Esophagus muscularis mucosa (tissue), 4 donors: ENCODE results near the gene HAUS5. TPM values are rescaled to one million over a fixed set of nuclear protein-coding genes. Genes with fewer than 3 reads are reported as not detected.

Experiments used
- DNase-seq: peaks from one replicate; pipeline ENCODE4 v3.0.0-alpha.2; 2017; ENCODE audit errors: extremely low spot score
- H3K27ac ChIP-seq, 4 donors: fragments of 200-600 bp; sonication (generic); replicated peaks in 1 of 4; 1 replicate in 3 of 4; 2 replicates in 1 of 4; pipeline ENCODE4 v1.5.1; 2016 to 2019; ENCODE audit warnings: mild to moderate bottlenecking in 1 of 4
- H3K27me3 ChIP-seq, 4 donors: fragments of 200-600 bp; sonication (generic); one replicate each; pipeline versions ENCODE4 v1.5.1 to v1.6.0; 2016 to 2019
- H3K36me3 ChIP-seq, 4 donors: fragments of 200-600 bp; sonication (generic); one replicate each; pipeline ENCODE4 v1.5.1; 2016 to 2019
- H3K4me1 ChIP-seq, 4 donors: fragments of 200-600 bp; sonication (generic); one replicate each; pipeline ENCODE4 v1.5.1; 2016 to 2019
- H3K4me3 ChIP-seq, 4 donors: fragments of 200-600 bp; sonication (generic); 1 replicate in 2 of 4; 2 replicates in 2 of 4; pipeline ENCODE4 v1.5.1; 2016 to 2019; ENCODE audit warnings: mild to moderate bottlenecking in 4 of 4, moderate library complexity in 1 of 4
- H3K9me3 ChIP-seq, 4 donors: fragments of 200-600 bp; sonication (generic); 1 replicate in 3 of 4; 2 replicates in 1 of 4; pipeline ENCODE4 v1.5.1; 2016 to 2019
- CTCF ChIP-seq, 3 experiments: fragments of 200-600 bp in 2 of 3; fragments of 450-650 bp in 1 of 3; sonication (generic) in 2 of 3; IDR thresholded peaks; one replicate each; pipeline ENCODE4 v1.5.1; 2017 to 2019; ENCODE audit warnings: antibody characterized with exemption in 3 of 3, mild to moderate bottlenecking in 2 of 3, moderate library complexity in 1 of 3
- EP300 ChIP-seq: sonication (generic); formaldehyde crosslinking; IDR thresholded peaks from one replicate; pipeline ENCODE4 v1.6.1; 2017; ENCODE audit warnings: antibody characterized with exemption
- POLR2A ChIP-seq: fragments of 450-650 bp; IDR thresholded peaks from one replicate; pipeline ENCODE4 v1.6.1; 2017; ENCODE audit warnings: antibody characterized with exemption, moderate library complexity, mild to moderate bottlenecking, low read depth
- POLR2AphosphoS5 ChIP-seq, 2 donors: sonication (generic); formaldehyde crosslinking; IDR thresholded peaks; one replicate each; pipeline ENCODE4 v1.6.1; 2017; ENCODE audit warnings: antibody characterized with exemption in 2 of 2
- WGBS: methylation state at CpG from one replicate; pipeline ENCODE4 v1.1.5; 2018; 5-methylcytosine and 5-hydroxymethylcytosine counted together
- intact Hi-C: fragments of 100-400 bp; cut with DNase I; formaldehyde crosslinking; loops from one replicate; pipeline ENCODE4 v1.15.1; 2023
- total RNA-seq, 4 donors: library from RNA; depleted of rRNA; stranded (reverse); fragments of >200 nt; gene quantifications; one replicate each; pipeline versions ENCODE4 v1.1.0 to v1.2.1, GENCODE V29; 2016

Gene HAUS5
- total RNA-seq, 4 donors from 2014 or later, result 3.7 to 4.7 (median 4.3) TPM

- H3K27ac ChIP-seq, result no peak overlapping the region
- intact Hi-C loops, result no loop called here
- H3K36me3 ChIP-seq, result peaks cover 73 to 83% (median 83%) of the 10 kb centered on the region in 4 donors
- no peak overlapping the region for H3K4me3 ChIP-seq
- H3K4me1 ChIP-seq, result peaks cover 12 to 23% (median 19%) of the 10 kb centered on the region in 4 donors
- 90% methylated on average over 24 of the region's 29 CpGs for WGBS
- no peaks in the 10 kb centered on the region for H3K9me3 ChIP-seq
- H3K27me3 ChIP-seq, result no peaks in the 10 kb centered on the region
- DNase-seq, result no peak
- TF ChIP-seq POLR2A (no peak), POLR2AphosphoS5 (IDR thresholded peaks at IDR 0.05) (no peak), EP300 (no peak), CTCF (IDR thresholded peaks at IDR 0.05) (no peak)
Measured at GRCh38 chr19:35633727-35634440, 21.3 kb downstream of the HAUS5 start.

GRCh38 chr19:35636651-35637050, 24.1 kb downstream of the HAUS5 start:
- no peak overlapping the region for H3K27ac ChIP-seq
- peaks cover 0 to 3% (median 3%) of the 10 kb centered on the region in 4 donors for H3K4me1 ChIP-seq
- H3K4me3 ChIP-seq, result no peak overlapping the region
- WGBS, result 89% methylated on average over 3 of the region's 3 CpGs
- no peak for DNase-seq
- TF ChIP-seq CTCF (IDR thresholded peaks at IDR 0.05), result no peak
- no peak for TF ChIP-seq POLR2AphosphoS5 (IDR thresholded peaks at IDR 0.05)
- TF ChIP-seq POLR2A, result no peak
- TF ChIP-seq EP300, result no peak
- intact Hi-C loops, result no loop called here
- no peaks in the 10 kb centered on the region for H3K9me3 ChIP-seq
- H3K36me3 ChIP-seq, result peaks cover 55 to 68% (median 66%) of the 10 kb centered on the region in 4 donors
- no peaks in the 10 kb centered on the region for H3K27me3 ChIP-seq

- H3K4me3 ChIP-seq, result no peak overlapping the region
- H3K27me3 ChIP-seq, result no peaks in the 10 kb centered on the region
- WGBS, result 92% methylated on average over 25 of the region's 25 CpGs
- peaks cover 51 to 63% (median 61%) of the 10 kb centered on the region in 4 donors for H3K36me3 ChIP-seq
- no peaks in the 10 kb centered on the region for H3K9me3 ChIP-seq
- H3K4me1 ChIP-seq, result peaks cover 0 to 8% (median 8%) of the 10 kb centered on the region in 4 donors
- no peak overlapping the region for H3K27ac ChIP-seq
- no peak for TF ChIP-seq POLR2AphosphoS5 (IDR thresholded peaks at IDR 0.05)
- no peak for TF ChIP-seq POLR2A
- TF ChIP-seq EP300, result no peak
- TF ChIP-seq CTCF (IDR thresholded peaks at IDR 0.05), result no peak
- DNase-seq, result no peak
- intact Hi-C loops, result no loop called here
Measured at GRCh38 chr19:35637165-35637564, 24.6 kb downstream of the HAUS5 start.

- H3K27me3 ChIP-seq, result no peaks in the 10 kb centered on the region
- no peak for DNase-seq
- peaks cover 8 to 29% (median 26%) of the 10 kb centered on the region in 4 donors for H3K4me1 ChIP-seq
- peaks cover 30 to 42% (median 40%) of the 10 kb centered on the region in 4 donors for H3K36me3 ChIP-seq
- H3K4me3 ChIP-seq, result no peak overlapping the region
- intact Hi-C loops, result no loop called here
- no peak overlapping the region for H3K27ac ChIP-seq
- H3K9me3 ChIP-seq, result no peaks in the 10 kb centered on the region
- TF ChIP-seq POLR2AphosphoS5 (IDR thresholded peaks at IDR 0.05) (peak in 1 of 2 donors; percentile 15), POLR2A (no peak), CTCF (IDR thresholded peaks at IDR 0.05) (no peak), EP300 (no peak)
- WGBS, result 38% methylated on average over 6 of the region's 6 CpGs
Measured at GRCh38 chr19:35639321-35639639, 26.7 kb downstream of the HAUS5 start.

GRCh38 chr19:35639863-35640262, 27.3 kb downstream of the HAUS5 start:
- intact Hi-C loops, result no loop called here
- Histone ChIP-seq H3K36me3 (peaks cover 24 to 36% (median 34%) of the 10 kb centered on the region in 4 donors), H3K9me3 (no peaks in the 10 kb centered on the region), H3K27me3 (no peaks in the 10 kb centered on the region), H3K27ac (no peak overlapping the region), H3K4me3 (no peak overlapping the region), H3K4me1 (peaks cover 8 to 33% (median 31%) of the 10 kb centered on the region in 4 donors)
- no peak for DNase-seq
- TF ChIP-seq CTCF (IDR thresholded peaks at IDR 0.05), result no peak
- TF ChIP-seq EP300, result no peak
- TF ChIP-seq POLR2AphosphoS5 (IDR thresholded peaks at IDR 0.05), result no peak
- no peak for TF ChIP-seq POLR2A
- WGBS, result 87% methylated on average over 8 of the region's 8 CpGs
